Measurements from ENCODE around the gene GRK2.
A peak's percentile ranks its signal among the peaks of the same experiment; 100 is the strongest.

GRK2 gene

GRCh38 chr11:67251841-67252240 is 14.4 kb upstream of the GRK2 start:
- TF ChIP-seq CTCF (IDR thresholded peaks at IDR 0.05; ENCODE audit: insufficient read depth, low read length, poor library complexity, severe bottlenecking) = no peak
- Histone ChIP-seq H3K27me3 (replicated peaks; ENCODE audit: control insufficient read depth, insufficient read depth, low read length) (no peaks in the 10 kb centered on the region), H3K4me3 (replicated peaks; ENCODE audit: low read depth, low read length) (no peak overlapping the region), H3K36me3 (ENCODE audit: control insufficient read depth, insufficient read depth, low read length) (peaks cover 80% of the 10 kb centered on the region)
- no peak for DNase-seq (ENCODE audit: extremely low read depth, insufficient read length)

DNA sequence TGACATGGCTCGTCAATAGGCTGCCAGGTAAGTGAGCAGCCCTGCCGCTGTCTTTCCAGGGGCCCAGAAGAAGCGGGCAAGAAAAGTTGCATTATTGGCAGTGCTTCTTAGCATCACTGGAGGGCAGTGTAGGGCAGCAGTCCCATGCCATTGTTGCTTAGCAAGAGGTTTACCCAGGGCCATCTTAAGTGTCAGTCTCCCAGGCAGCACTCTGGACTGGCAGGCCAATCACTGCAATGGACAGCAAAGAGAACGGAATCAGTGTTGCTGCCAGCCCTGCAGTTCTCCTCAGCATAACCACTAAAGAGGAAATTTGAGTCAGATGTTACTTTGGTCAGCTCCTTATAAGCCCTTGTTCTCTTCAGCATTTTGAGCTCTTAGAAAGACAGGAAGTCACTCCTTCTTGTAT is 13.4 kb upstream of the GRK2 start:
- TF ChIP-seq CTCF (IDR thresholded peaks at IDR 0.05; ENCODE audit: insufficient read depth, low read length, poor library complexity, severe bottlenecking) = peak; percentile 29
- Histone ChIP-seq H3K4me3 (replicated peaks; ENCODE audit: low read depth, low read length) (no peak overlapping the region), H3K27me3 (replicated peaks; ENCODE audit: control insufficient read depth, insufficient read depth, low read length) (no peaks in the 10 kb centered on the region), H3K36me3 (ENCODE audit: control insufficient read depth, insufficient read depth, low read length) (peaks cover 80% of the 10 kb centered on the region)
- no peak for DNase-seq (ENCODE audit: extremely low read depth, insufficient read length)

GRCh38 chr11:67253872-67254624 is 12.2 kb upstream of the GRK2 start:
- H3K27me3 ChIP-seq (replicated peaks; ENCODE audit: control insufficient read depth, insufficient read depth, low read length) = no peaks in the 10 kb centered on the region
- no peak overlapping the region for H3K4me3 ChIP-seq (replicated peaks; ENCODE audit: low read depth, low read length)
- no peak for DNase-seq (ENCODE audit: extremely low read depth, insufficient read length)
- peaks cover 70% of the 10 kb centered on the region for H3K36me3 ChIP-seq (ENCODE audit: control insufficient read depth, insufficient read depth, low read length)
- TF ChIP-seq CTCF (IDR thresholded peaks at IDR 0.05; ENCODE audit: insufficient read depth, low read length, poor library complexity, severe bottlenecking) = no peak

GRCh38 chr11:67254798-67255197 is 11.5 kb upstream of the GRK2 start:
- no peak for TF ChIP-seq CTCF (IDR thresholded peaks at IDR 0.05; ENCODE audit: insufficient read depth, low read length, poor library complexity, severe bottlenecking)
- DNase-seq (ENCODE audit: extremely low read depth, insufficient read length) = no peak
- H3K36me3 ChIP-seq (ENCODE audit: control insufficient read depth, insufficient read depth, low read length) = peaks cover 64% of the 10 kb centered on the region
- no peak overlapping the region for H3K4me3 ChIP-seq (replicated peaks; ENCODE audit: low read depth, low read length)
- H3K27me3 ChIP-seq (replicated peaks; ENCODE audit: control insufficient read depth, insufficient read depth, low read length) = no peaks in the 10 kb centered on the region

DNA sequence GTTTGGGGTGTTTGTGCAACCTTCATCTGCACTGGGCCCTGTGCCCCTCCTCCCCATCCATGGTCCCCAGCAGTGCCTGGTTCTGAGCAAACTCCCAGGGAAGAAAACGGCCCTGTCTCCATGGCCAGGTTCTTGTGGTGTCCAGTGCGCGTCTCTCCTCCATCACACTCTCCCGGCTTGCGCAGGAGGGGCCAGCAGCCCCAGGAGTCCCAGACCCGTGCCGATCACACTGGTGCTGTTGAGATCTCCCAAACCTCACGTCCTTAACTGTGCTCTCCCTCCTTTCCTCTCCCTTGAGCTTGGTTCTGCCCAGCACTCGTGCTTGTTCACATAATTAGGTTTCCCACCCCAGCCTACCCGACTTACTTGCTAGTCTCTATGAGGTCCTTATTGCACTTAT is 10.9 kb upstream of the GRK2 start:
- H3K27me3 ChIP-seq (replicated peaks; ENCODE audit: control insufficient read depth, insufficient read depth, low read length) = no peaks in the 10 kb centered on the region
- no peak for TF ChIP-seq CTCF (IDR thresholded peaks at IDR 0.05; ENCODE audit: insufficient read depth, low read length, poor library complexity, severe bottlenecking)
- peaks cover 58% of the 10 kb centered on the region for H3K36me3 ChIP-seq (ENCODE audit: control insufficient read depth, insufficient read depth, low read length)
- DNase-seq (ENCODE audit: extremely low read depth, insufficient read length) = no peak
- H3K4me3 ChIP-seq (replicated peaks; ENCODE audit: low read depth, low read length) = no peak overlapping the region

- no peak for TF ChIP-seq CTCF (IDR thresholded peaks at IDR 0.05; ENCODE audit: insufficient read depth, low read length, poor library complexity, severe bottlenecking)
- H3K4me3 ChIP-seq (replicated peaks; ENCODE audit: low read depth, low read length) = no peak overlapping the region
- H3K36me3 ChIP-seq (ENCODE audit: control insufficient read depth, insufficient read depth, low read length) = peaks cover 53% of the 10 kb centered on the region
- no peak for DNase-seq (ENCODE audit: extremely low read depth, insufficient read length)
- H3K27me3 ChIP-seq (replicated peaks; ENCODE audit: control insufficient read depth, insufficient read depth, low read length) = no peaks in the 10 kb centered on the region
These were observed 10.4 kb upstream of the GRK2 start for GRCh38 chr11:67255864-67256263.
